ENCODE measurements around the gene BSDC1. TPM values are rescaled to one million over a fixed set of nuclear protein-coding genes. Genes with fewer than 3 reads are reported as not detected.
"Not testable (repeated sequence)": the region's sequence is repeated elsewhere in the genome, so short reads cannot be mapped to it uniquely, and the experiment has no call there.

BSDC1 gene
- total RNA-seq, 1 donor from 2014 or later, result 60.7 TPM

DNA sequence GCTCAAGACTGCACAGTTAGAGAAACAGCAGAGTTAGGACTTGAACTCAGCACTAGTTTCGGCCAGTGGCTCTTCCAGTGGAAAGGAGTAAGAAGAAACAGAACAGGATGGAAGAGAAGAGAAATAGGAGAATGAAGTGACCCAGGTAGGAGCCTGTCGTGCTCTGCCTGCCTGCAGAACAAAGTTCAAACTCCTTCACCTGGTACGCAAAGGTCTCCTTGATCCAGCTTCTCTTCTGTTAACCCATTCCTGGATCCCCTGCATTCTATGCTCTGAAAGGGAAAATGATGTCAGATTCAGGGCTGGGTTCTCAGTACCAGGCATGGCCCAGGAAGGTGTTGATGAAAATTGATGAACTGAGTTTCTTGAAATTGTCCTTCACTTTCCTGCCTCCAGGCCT lies 35.8 kb downstream of the BSDC1 start:
- DNase-seq, result no peak

DNA sequence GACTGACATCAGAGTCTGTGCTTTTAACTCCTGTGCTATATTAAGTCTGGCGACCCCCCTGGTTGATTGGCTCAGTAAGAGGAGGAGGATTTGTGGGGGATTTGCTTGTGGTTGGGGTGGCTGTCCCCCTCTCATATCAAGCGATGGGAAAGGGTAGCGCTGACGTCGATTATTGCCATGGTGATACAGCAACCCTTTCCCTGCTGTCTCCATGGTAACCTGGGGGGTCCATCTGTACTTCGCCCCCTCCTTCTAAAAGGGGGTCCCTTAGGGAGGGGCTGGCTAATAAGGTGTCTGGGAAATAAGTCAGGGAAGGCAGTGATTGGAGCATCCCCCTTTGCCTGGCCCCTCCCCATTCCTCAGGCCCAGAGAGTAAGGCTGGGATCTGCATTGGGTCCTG lies 36.6 kb downstream of the BSDC1 start:
- no peak for DNase-seq

- DNase-seq, result no peak
Measured at GRCh38 chr1:32356478-32356877, 37.8 kb downstream of the BSDC1 start.

- not testable (repeated sequence) for DNase-seq
Measured at GRCh38 chr1:32355778-32356177, 38.5 kb downstream of the BSDC1 start.

GRCh38 chr1:32353886-32354570 lies 40.2 kb downstream of the BSDC1 start:
- no peak for DNase-seq

- DNase-seq, result no peak
Measured at GRCh38 chr1:32353431-32353830, 40.8 kb downstream of the BSDC1 start.

DNA sequence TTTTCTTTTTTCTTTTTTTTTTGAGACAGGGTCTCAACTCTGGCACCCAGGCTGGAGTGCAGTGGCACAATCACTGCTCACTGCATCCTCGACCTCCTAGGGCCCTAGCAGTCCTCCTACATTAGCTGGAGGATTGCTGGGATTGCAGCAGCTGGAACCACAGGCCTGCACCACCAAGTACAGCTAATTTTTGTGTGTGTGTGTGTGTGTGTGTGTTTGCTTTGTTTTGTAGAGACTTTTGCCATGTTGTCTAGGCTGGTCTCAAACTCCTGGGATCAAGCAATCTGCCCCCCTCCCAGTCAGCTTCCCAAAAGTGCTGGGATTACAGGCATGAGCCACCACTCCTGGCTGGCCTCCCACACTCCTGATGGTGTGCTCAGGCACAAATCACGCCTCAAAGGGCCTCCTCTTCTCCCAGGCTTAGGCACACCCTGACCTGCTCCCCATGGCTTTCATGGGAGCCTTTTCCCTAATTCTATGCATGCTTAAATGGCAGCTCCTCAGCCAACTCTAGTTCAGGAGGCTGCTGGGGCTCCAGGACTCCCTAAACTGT lies 41.3 kb downstream of the BSDC1 start:
- no peak for DNase-seq

DNA sequence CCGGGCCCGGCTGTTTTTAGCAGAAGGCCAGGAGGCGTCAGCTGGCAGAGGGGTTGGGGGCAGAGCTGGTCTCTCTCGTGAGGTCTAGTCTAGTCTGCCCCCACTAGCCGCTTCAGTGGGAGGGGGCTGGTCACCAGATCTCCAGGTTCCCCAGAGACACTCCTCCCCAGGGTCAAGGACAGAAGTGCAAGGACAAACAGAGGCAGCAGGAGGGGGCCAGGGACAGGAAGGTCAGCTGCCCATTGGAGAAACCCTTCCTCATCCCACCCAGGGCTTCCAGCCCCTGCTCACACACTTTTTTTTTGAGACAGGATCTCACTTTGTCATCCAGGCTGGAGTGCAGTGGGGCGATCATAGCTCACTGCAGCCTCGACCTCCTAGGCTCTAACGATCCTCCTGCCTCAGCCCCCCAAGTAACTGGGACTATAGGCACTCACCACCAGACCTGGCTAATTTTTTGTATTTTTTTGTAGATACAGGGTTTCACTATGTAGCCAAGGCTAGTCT lies 41.9 kb downstream of the BSDC1 start:
- DNase-seq, result no peak

DNA sequence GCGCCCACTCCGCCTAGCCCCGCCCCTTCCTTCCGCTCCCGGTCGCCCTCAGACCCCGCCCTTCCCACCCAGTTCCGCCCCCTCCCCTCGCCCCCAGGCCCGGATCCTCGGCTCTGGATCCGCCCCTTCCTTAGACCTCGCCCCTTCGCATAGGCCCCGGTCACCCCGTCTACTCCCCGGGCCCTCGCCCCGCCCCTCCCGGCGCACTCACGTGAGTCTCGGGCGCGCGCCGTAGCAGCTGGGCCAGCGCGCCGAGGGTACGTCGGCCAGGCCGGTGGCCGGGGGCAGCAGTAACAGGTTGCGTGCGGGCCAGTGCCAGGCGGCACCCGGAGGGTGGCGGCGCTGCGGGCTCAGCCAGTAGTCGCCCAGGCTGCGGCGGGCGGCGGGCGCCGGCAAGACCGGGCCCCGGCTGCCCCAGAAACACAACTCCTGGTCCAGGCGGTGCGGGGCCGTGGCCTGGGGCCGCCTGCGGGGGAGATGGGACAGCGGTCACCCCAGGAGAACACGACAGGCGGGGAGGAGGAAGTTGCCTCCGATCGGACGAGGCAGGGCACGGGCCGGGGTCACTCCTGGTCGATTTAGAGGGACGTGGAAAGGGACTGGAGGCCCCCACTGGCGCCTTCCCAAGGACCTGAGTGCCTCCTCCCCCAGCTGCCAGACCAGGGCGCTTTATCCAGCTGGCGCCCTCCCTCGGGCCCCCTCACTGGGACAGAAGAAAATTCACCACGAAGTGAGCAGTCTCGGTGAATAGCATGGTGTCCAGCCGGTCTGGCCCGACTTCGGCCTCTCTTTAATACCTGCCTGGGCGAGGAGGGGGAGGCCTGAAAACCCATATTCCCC lies 42.6 kb downstream of the BSDC1 start:
- DNase-seq, result peak; percentile 87

DNA sequence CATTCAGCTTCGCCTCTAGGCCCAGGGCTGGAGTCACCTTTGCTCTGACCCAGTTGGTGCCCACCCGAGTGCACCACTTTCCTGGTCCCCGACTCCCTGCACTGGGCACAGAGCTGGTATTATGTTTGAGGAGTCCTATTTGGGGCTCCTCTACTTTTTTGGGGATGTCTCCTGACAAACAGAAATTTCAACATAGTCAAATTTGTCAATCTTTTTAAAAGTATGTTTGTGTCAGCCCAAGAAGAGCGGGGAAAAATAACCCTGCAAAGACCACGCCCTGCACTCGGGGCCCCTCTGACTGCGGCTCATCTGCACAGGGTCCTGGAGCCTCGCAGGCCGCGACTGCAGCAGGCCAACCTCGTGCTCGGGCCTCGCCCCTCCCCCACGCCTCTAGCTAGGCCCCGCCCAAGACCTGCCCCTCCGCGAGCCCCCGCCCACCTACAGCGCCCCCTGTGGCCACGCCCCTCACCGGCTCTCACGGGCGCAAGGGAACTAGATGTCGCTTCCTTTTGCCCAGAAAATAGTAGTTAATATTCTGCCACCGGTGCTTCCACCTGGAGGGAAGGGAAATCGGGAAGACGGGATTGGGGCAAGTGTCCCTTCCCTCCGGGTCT lies 43.3 kb downstream of the BSDC1 start:
- DNase-seq, result peak; percentile 81

- no peak for DNase-seq
Measured at GRCh38 chr1:32349211-32349708, 45.0 kb downstream of the BSDC1 start.

GRCh38 chr1:32346532-32347157 lies 47.6 kb downstream of the BSDC1 start:
- no peak for DNase-seq

GRCh38 chr1:32345289-32345827 lies 48.9 kb downstream of the BSDC1 start:
- no peak for DNase-seq

- DNase-seq, result no peak
Measured at GRCh38 chr1:32342704-32343103, 51.5 kb downstream of the BSDC1 start.

DNA sequence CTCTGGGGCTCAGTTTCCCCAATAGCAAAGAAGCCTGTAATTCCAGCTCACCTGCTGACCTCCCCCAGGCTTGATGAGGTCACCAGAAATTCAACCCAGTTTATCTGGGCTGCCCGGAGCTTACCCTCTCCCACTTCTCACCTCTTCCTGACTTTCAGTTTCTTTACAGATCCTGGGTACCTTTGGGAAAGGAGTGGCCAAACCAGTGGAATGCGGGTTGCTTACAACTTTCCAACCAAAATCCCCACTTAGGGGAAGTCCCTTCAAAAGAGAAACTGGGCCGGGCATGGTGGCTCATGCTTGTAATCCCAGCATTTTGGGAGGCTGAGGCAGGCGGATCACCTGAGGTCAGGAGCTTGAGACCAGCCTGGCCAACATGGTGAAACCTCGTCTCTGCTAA lies 52.3 kb downstream of the BSDC1 start:
- no peak for DNase-seq

GRCh38 chr1:32341186-32341757 lies 53.0 kb downstream of the BSDC1 start:
- no peak for DNase-seq

DNA sequence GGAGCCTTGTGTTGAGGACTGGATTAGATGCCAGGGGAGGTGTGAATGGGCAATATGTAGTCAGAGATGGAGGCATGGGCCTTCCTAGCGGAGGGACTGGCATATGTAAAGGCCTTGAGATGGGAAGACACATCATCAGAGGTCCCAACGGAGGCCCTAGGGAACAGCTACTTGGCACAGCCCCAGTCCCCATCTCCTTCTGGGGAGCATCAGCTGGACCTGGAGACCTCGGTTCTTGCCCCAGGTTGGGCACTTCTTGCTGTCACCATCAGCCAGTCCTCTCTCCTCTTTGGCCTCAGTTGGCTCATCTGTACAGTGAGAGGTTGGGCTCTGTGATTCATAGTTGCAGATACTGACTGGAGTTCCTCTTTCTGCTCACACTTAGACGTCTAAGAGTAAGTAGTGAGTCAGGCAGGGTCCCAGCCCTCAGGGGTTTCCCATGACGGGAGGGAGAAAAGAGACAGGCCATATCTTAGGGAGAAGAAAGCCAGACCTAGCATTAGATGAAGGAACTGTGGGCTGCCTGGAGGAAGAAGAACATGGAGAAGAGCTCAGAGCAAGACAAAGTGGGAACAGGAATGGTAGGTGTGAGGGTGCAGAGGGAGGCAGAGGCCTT lies 54.8 kb downstream of the BSDC1 start:
- no peak for DNase-seq

GRCh38 chr1:32338637-32339145 lies 55.5 kb downstream of the BSDC1 start:
- no peak for DNase-seq

DNA sequence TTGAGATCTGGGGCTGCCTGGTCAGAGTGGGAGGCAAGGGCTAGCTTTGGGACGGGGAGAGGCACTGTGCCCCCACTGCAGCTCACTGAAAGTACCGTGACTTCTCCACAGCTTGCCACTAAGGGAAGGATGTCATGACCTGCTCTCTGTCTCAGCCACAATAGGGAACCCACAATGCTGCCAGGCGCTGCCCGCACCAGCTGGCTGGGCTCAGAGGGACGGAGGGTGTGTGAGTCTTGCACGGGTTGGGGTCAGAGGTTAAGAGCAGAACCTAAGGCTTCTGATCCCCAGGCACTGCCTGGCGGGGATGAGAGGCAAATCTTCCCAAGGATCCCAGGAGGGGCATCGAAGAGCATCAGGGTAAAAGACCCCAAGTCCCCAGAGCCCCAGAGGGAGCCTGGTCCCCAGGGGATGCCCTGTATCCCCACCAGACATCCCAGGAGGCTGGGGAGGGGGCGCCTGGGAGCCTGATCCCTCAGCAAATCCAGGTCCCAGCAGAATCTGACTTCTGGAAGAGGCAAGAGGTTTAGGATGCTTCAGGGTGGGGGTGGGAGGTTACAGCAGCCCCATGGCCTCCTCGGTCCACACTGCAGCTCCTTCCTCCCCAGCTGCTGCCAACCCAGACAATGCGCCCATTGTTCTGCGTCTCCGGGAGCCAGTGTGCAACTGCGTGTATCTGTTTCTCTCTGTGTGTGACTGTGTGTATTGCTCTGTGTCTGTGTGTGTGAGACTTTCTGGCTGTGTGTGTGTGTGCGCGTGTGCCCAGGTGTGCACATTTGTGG lies 56.2 kb downstream of the BSDC1 start:
- DNase-seq, result peak; percentile 81
